Esophagus squamous epithelium (tissue), 4 donors: Measurements from ENCODE around the gene MARCHF2.

Source experiments
- CTCF ChIP-seq, 6 experiments: fragments of 450-650 bp in 4 of 6; fragments of 200-600 bp in 2 of 6; sonication (generic) in 2 of 6; IDR thresholded peaks; one replicate each; pipeline ENCODE4 v1.5.1; 2016 to 2019; ENCODE audit warnings: antibody characterized with exemption in 6 of 6, mild to moderate bottlenecking in 4 of 6, moderate library complexity in 4 of 6
- POLR2A ChIP-seq, 4 donors: fragments of 450-650 bp; IDR thresholded peaks; one replicate each; pipeline ENCODE4 v1.6.1; 2017; ENCODE audit warnings: antibody characterized with exemption in 4 of 4, mild to moderate bottlenecking in 4 of 4, moderate library complexity in 3 of 4

- TF ChIP-seq CTCF (IDR thresholded peaks at IDR 0.05) (no peak), POLR2A (IDR thresholded peaks at IDR 0.05) (no peak)
These were observed 47.6 kb downstream of the MARCHF2 start for GRCh38 chr19:8460516-8461298.
